GM12872 (cell line): ENCODE results near the gene MIDN.

ENCODE experiments used
- TF ChIP-seq, protein P1 (sequence below): IDR thresholded peaks from 3 replicates; pipeline ENCODE4 v1.5.1; 2011; ENCODE audit warnings: low read depth, mild to moderate bottlenecking, low read length, moderate library complexity; ENCODE audit not compliant: insufficient read depth

The MIDN gene

DNA sequence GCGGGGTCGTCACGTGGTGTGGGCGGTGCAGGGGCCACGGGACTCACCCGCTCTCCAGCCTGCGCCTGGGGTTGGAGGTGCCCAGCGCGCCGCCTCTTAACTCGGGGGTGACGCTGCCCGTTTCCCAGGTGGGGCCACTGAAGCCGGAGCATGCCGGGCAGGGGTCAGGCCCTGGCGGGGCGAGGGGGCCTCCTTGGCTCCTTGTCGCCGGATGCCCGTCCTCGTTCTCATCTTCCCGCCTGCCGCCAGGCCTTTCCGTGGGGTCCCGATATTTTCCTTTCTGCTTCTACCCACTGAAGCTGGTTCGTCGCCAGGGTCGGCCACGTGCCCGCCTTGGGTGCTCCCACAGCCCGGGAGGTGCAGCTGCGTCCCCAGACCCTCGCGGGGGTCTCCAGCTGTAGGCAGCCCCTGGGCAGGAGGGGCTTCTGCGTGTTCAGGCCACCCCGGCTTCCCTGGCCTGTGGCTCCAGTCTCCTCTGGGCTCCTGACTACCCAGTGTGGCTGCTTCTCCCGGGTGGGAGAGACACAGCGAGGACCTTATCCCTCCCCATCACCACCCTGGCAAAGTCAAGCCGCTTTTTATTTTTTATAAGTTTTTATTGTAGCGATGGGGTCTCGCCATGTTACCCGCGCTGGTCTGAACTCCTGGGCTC is 27.7 kb downstream of the MIDN start:
- TF ChIP-seq, protein P1, sequence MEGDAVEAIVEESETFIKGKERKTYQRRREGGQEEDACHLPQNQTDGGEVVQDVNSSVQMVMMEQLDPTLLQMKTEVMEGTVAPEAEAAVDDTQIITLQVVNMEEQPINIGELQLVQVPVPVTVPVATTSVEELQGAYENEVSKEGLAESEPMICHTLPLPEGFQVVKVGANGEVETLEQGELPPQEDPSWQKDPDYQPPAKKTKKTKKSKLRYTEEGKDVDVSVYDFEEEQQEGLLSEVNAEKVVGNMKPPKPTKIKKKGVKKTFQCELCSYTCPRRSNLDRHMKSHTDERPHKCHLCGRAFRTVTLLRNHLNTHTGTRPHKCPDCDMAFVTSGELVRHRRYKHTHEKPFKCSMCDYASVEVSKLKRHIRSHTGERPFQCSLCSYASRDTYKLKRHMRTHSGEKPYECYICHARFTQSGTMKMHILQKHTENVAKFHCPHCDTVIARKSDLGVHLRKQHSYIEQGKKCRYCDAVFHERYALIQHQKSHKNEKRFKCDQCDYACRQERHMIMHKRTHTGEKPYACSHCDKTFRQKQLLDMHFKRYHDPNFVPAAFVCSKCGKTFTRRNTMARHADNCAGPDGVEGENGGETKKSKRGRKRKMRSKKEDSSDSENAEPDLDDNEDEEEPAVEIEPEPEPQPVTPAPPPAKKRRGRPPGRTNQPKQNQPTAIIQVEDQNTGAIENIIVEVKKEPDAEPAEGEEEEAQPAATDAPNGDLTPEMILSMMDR: no peak

DNA sequence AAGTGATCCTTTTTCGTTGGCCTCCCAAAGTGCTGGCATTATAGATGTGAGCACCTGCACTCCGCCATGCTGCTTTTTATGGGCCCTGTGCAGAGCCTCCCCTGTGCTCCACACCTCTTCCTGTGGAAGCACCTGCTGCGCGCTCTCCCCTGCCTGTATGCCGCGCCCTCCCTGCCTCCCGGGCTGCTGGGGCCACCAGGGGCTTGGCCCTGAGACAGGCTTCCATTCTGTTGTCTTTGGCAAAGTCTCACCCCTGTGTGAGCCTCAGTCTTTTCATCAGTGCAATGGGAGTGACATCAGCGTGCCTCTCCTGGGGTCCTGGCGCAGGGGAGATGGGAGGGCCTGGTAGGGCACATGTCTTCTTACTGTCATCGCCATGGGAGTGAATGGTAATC is 28.2 kb downstream of the MIDN start:
- TF ChIP-seq, protein P1: no peak

DNA sequence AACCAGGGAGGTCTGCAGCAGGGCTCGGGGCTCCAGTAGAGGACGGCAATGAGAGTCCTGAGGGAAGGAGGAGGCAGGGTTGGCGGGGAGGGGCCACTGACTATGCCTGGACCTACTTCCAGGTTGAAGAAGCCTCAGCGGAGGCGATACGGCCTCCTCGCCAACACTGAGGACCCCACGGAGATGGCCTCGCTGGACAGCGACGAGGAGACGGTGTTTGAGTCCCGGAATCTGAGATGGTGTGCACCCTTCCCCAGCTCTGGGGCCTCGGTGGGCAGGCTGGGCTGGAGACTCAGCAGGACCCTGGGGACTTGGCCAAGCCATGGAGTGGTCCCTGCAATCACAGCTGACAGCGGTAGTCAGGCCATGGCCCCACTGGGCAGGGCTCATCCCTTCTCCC is 28.7 kb downstream of the MIDN start:
- TF ChIP-seq, protein P1: no peak

DNA sequence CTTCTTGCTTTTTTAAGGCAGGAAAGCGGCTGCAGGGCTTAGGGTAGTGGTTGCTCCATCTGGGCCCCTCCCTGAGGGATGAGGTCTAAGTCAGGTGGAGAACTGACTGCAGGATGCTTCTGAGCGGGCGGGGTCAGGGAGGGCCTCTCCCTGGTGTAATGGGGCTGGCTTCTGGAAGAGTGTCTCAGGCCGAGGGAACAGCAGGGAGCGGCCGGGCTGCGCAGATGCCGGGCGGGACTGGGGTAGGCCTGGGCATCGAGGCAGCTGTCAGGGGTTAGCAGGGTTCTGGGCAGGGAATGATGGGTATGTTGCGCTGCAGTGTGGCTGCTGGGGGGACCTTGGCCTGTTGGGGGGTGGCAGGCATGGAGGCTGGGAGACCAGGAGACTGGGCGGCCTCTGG is 29.7 kb downstream of the MIDN start:
- TF ChIP-seq, protein P1: no peak

DNA sequence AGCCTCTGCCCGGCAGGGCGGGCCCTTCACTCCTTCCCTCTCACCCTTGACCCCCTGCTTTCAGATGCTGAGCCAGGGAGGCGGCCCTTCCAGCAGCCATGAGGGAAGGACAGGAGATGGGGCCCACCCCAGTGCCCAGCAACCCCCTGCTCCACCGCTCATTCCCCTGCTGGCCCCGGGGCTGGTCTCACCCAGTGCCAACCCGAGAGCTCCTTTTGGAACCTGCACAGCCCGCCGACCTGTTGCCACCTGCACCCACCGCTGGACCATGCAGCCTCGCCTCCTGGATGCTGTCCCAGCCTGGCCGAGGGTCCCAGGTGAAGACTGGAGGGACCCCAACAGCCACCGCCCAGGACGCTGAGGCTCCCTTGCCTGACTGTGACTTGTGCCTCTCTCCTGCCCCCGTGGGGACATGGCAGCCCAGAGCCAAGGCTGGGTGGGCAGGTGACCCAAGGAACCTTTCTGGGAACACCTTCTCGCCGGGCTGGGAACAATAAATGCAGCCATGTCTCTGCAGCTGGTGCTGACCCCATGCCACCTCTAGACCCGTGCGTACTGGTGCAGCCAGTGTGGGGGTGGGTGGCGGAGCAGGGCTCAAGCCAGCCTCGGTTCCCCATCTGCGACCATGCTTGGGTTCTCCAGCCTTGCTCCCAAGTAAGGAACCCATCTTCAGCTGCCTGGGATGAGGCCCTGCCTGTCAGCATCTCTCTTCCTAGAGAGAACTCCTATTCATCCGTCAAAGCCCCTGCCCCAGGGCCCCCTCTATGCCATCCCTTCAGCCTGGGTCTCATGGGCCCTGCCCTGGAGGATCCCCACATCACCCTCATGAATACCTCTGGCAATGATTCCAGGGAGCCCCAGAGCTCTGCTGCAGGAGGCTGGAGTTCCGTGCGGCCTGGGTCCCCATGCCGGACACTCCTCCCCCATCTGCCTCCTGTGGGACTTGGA is 30.6 kb downstream of the MIDN start:
- TF ChIP-seq, protein P1: no peak

DNA sequence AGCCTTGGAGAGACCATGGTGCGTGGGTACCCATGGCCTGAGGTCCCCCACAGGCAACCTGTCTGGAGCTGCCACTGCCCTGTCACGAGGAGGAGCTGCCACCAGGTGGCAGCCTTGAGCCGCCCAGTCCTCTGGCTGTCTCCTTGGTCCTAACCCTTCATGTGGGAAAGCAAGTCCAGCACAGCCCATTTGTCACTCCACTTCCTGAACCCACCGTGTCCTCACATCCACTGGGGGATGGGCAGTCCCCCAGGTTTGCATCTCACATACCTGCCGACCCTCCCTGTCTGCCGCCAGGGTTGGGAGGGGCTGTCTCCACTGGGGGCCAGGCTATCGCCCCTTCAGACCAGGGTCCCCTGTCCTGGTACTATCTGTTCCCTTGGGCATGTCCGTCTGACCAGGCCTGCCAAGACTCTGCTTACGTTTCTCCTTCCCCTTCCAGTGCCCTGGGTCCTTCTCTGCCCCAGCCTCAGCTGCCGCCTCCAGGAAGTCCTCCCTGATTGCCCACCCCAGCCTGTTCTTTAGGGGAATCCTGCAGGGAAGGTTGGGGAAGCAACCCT is 31.5 kb downstream of the MIDN start:
- TF ChIP-seq, protein P1: peak; percentile 99
